Bronchial epithelial cell (primary cell): ENCODE results near the gene RHD. TPM values are rescaled to one million over a fixed set of nuclear protein-coding genes. Genes with fewer than 3 reads are reported as not detected.
A peak's percentile ranks its signal among the peaks of the same experiment; 100 is the strongest.

Source experiments
- DNase-seq: peaks from one replicate; pipeline ENCODE4 v3.0.0-alpha.2; 2010; ENCODE audit warnings: low read depth
- FAIRE-seq: peaks from 2 replicates; lab custom pipeline; 2011; peaks lifted over from hg19 to GRCh38; lab: Jason Lieb, UNC
- H3K27me3 ChIP-seq: 2 replicates; pipeline ENCODE4 v1.5.1; 2011; ENCODE audit warnings: low read length; ENCODE audit not compliant: control insufficient read depth, insufficient read depth
- H3K36me3 ChIP-seq: 2 replicates; pipeline ENCODE4 v1.5.1; 2011; ENCODE audit warnings: low read length; ENCODE audit not compliant: control insufficient read depth, insufficient read depth
- H3K4me3 ChIP-seq: 2 replicates; pipeline ENCODE4 v1.5.1; 2011; ENCODE audit warnings: mild to moderate bottlenecking, low read depth, low read length, control low read depth
- total RNA-seq: library from RNA; depleted of rRNA; stranded (reverse); fragments of >200 nt; gene quantifications from 2 replicates; pipeline ENCODE4 v1.2.1, GENCODE V29; 2014
- TF ChIP-seq, protein P1 (sequence below): IDR thresholded peaks from 2 replicates; pipeline ENCODE4 v1.5.1; 2011; ENCODE audit warnings: mild to moderate bottlenecking, moderate library complexity, low read length, control low read depth, inconsistent platforms; ENCODE audit not compliant: insufficient read depth, severe bottlenecking

The RHD gene
- total RNA-seq, 1 donor from 2014 or later = not detected

- FAIRE-seq = no peak
- no peaks in the 10 kb centered on the region for H3K27me3 ChIP-seq
- TF ChIP-seq, protein P1, sequence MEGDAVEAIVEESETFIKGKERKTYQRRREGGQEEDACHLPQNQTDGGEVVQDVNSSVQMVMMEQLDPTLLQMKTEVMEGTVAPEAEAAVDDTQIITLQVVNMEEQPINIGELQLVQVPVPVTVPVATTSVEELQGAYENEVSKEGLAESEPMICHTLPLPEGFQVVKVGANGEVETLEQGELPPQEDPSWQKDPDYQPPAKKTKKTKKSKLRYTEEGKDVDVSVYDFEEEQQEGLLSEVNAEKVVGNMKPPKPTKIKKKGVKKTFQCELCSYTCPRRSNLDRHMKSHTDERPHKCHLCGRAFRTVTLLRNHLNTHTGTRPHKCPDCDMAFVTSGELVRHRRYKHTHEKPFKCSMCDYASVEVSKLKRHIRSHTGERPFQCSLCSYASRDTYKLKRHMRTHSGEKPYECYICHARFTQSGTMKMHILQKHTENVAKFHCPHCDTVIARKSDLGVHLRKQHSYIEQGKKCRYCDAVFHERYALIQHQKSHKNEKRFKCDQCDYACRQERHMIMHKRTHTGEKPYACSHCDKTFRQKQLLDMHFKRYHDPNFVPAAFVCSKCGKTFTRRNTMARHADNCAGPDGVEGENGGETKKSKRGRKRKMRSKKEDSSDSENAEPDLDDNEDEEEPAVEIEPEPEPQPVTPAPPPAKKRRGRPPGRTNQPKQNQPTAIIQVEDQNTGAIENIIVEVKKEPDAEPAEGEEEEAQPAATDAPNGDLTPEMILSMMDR = no peak
- no peak for DNase-seq
- no peak overlapping the region for H3K4me3 ChIP-seq
- peaks cover 3% of the 10 kb centered on the region for H3K36me3 ChIP-seq
Observed at GRCh38 chr1:25238046-25238445, 34.3 kb upstream of the RHD start.

DNA sequence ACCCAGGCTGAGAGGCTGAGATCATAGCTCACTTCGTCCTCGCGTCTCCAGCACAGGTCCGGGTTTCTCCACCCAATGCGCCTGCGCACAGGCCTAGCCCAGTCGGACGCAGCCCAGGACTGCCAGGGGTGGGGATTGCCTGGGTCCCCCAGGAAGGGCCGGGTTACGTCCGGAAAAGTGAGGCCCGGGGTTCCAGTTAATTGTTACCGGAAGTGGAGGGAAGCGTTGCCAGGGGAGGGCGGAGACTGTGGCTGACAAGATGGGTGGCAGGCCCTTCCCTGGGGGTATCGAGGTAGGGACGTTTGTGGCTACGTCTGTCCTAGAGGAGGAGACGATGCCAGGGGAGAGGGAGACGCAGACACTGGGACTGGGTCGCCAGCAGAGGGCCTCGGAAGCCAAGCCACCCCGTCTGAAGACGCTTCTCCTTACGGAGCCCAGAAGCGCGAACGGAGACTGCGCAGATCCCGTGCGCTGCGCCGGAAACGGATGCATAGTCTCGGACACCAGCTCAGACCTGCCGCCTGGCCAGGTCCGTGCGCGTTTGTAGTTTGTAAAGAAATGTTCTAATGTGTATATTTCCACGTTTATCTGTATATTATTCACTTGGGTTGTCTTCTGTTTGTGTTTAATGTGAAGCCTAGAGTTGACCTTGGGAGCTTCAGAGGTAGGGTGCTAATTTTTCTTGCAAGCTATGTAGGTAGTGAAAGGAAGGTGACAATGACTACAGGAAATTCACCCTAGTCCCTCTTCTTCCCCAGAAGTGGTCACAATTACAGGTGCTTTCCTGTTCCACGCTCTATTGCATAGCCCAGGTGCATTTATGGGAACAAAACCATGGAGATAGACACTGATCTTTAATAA lies 32.4 kb upstream of the RHD start:
- H3K36me3 ChIP-seq = peaks cover 12% of the 10 kb centered on the region
- H3K27me3 ChIP-seq = no peaks in the 10 kb centered on the region
- FAIRE-seq (peak; percentile 18), DNase-seq (peak; percentile 91)
- TF ChIP-seq, protein P1 = peak; percentile 85
- peak overlapping the region; percentile 40 for H3K4me3 ChIP-seq

GRCh38 chr1:25243907-25244306 lies 28.4 kb upstream of the RHD start:
- Histone ChIP-seq H3K27me3 (no peaks in the 10 kb centered on the region), H3K4me3 (no peak overlapping the region), H3K36me3 (peaks cover 18% of the 10 kb centered on the region)
- FAIRE-seq = no peak
- TF ChIP-seq, protein P1 = no peak
- no peak for DNase-seq

DNA sequence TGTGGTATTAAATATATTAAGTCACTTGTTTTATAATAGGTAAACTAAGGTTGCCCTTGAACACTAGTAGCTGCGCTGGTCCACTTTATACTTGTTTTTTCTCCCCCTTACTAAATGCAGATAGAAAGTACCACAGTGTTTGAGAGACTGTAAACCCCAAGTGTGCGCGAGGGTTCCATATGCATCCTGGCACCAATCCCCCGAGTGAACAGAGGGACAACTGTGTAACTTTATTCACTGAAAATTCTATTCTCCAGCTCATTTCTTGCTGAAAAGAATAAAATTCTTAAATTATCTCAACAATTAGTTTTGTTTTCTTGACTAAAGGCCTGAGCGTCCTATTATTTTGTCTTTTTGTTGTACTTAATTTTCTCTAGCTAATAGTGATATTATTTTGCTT lies 26.9 kb upstream of the RHD start:
- Histone ChIP-seq H3K36me3 (peaks cover 18% of the 10 kb centered on the region), H3K4me3 (peak overlapping the region; percentile 99), H3K27me3 (no peaks in the 10 kb centered on the region)
- TF ChIP-seq, protein P1 = no peak
- DNase-seq (no peak), FAIRE-seq (no peak)

DNA sequence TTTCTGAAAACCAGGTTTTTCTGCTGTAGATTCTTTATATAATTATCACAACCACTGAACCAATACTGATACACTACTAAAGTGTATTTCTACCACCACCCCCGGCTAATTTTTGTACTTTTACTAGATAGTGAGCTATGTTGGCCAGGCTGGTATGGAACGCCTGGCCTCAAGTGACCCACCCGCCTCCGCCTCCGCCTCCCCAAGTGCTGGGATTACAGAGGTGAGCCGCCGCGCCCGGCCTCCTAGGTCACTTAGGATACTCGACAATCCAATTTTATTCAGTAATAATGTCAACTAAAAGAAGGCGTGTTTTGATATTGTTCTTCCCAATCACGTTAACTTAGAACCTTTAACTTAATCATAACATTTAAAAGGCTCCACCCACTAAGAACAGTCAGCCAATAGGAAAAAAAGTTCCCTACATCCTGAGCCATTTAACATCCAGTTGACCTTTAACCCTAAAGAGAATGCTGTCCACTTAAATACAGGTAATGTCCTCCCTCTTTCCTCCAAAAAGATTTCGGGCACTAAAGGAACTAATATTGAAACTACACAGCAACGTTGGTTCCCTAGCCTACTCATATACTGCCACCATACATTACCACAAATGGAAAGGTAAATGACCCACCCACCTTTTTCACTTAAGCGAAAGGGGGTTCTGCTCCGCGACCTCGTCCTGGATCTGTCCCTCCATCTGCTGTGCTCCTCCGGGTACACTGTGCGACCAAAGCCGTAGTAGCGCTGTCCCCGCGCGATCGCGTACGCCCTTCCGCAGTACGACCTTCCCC lies 26.3 kb upstream of the RHD start:
- TF ChIP-seq, protein P1 = no peak
- Histone ChIP-seq H3K27me3 (no peaks in the 10 kb centered on the region), H3K4me3 (peak overlapping the region; percentile 99), H3K36me3 (peaks cover 18% of the 10 kb centered on the region)
- FAIRE-seq = no peak
- DNase-seq = peak; percentile 50
